HEK293 (cell line): ENCODE measurements around the gene PPP1R1B.
A peak's percentile ranks its signal among the peaks of the same experiment; 100 is the strongest.

Experiments used
- CTCF ChIA-PET: fragments of 350-600 bp; formaldehyde crosslinking; extraction: SDS; loops from one replicate; lab custom pipeline; 2021; ENCODE audit warnings: antibody characterized with exemption; lab: Yijun Ruan, JAX
- POLR2A ChIA-PET: fragments of 300-600 bp; formaldehyde crosslinking; extraction: SDS; loops from one replicate; lab custom pipeline; 2020; ENCODE audit warnings: antibody characterized with exemption, inconsistent platforms; lab: Yijun Ruan, JAX
- H3K27ac ChIP-seq: fragments of 200-500 bp; sonication (Bioruptor generic); 2 replicates; pipeline ENCODE4 v1.5.1; 2014; ENCODE audit warnings: low read depth, low read length, control low read depth, inconsistent platforms; ENCODE audit errors: extremely low read depth
- H3K36me3 ChIP-seq, 2 experiments: fragments of 200-500 bp in 1 of 2; sonication (Bioruptor generic) in 1 of 2; 1 replicate in 1 of 2; 2 replicates in 1 of 2; pipeline ENCODE4 v1.5.1; 2014 to 2017; ENCODE audit warnings: inconsistent platforms in 2 of 2, low read length in 2 of 2; ENCODE audit not compliant: control insufficient read depth in 2 of 2, insufficient read depth in 1 of 2
- H3K4me1 ChIP-seq: fragments of 200-500 bp; sonication (Bioruptor generic); 2 replicates; pipeline ENCODE4 v1.5.1; 2014; ENCODE audit warnings: mild to moderate bottlenecking, low read length, inconsistent platforms; ENCODE audit not compliant: control insufficient read depth, insufficient read depth
- H3K4me3 ChIP-seq: 2 replicates; pipeline ENCODE4 v1.5.1; 2011; ENCODE audit warnings: low read depth, mild to moderate bottlenecking, control low read depth, low read length, moderate library complexity
- H3K9me3 ChIP-seq: fragments of 200-500 bp; sonication (Bioruptor generic); 2 replicates; pipeline ENCODE4 v1.5.1; 2014; ENCODE audit warnings: low read depth, low read length, inconsistent platforms; ENCODE audit not compliant: control insufficient read depth, insufficient read depth
- FEZF1 ChIP-seq: fragments of 450-650 bp; formaldehyde crosslinking; IDR thresholded peaks from 2 replicates; pipeline ENCODE4 v1.5.1; 2016; ENCODE audit warnings: missing biosample characterization, missing genetic modification characterization
- GLIS2 ChIP-seq: fragments of 450-650 bp; formaldehyde crosslinking; IDR thresholded peaks from 2 replicates; pipeline ENCODE4 v1.5.1; 2016; ENCODE audit warnings: missing biosample characterization, missing genetic modification characterization
- HOXA7 ChIP-seq: sonication (generic); formaldehyde crosslinking; IDR thresholded peaks from 2 replicates; pipeline ENCODE4 v1.8.1; 2022; ENCODE audit warnings: missing genetic modification reagents, borderline replicate concordance
- KLF9 ChIP-seq: fragments of 450-650 bp; formaldehyde crosslinking; IDR thresholded peaks from 2 replicates; pipeline ENCODE4 v1.5.1; 2016; ENCODE audit warnings: missing biosample characterization, missing genetic modification characterization, low read depth
- MEIS1 ChIP-seq: sonication (generic); formaldehyde crosslinking; IDR thresholded peaks from 2 replicates; pipeline ENCODE4 v1.8.1; 2022; ENCODE audit warnings: missing genetic modification reagents, mild to moderate bottlenecking, borderline replicate concordance
- PATZ1 ChIP-seq: fragments of 450-650 bp; formaldehyde crosslinking; IDR thresholded peaks from 2 replicates; pipeline ENCODE4 v1.5.1; 2016; ENCODE audit warnings: missing biosample characterization, missing genetic modification characterization
- PRDM4 ChIP-seq: fragments of 450-650 bp; formaldehyde crosslinking; IDR thresholded peaks from 2 replicates; pipeline ENCODE4 v1.5.1; 2017; ENCODE audit warnings: missing biosample characterization, missing genetic modification characterization
- SP2 ChIP-seq: fragments of 450-650 bp; formaldehyde crosslinking; IDR thresholded peaks from 2 replicates; pipeline ENCODE4 v1.5.1; 2016; ENCODE audit warnings: missing biosample characterization, missing genetic modification characterization
- SP3 ChIP-seq: fragments of 450-650 bp; formaldehyde crosslinking; IDR thresholded peaks from 2 replicates; pipeline ENCODE4 v1.5.1; 2016; ENCODE audit warnings: missing biosample characterization, missing genetic modification characterization
- ZBTB20 ChIP-seq: fragments of 450-650 bp; formaldehyde crosslinking; IDR thresholded peaks from 2 replicates; pipeline ENCODE4 v1.5.1; 2016; ENCODE audit warnings: missing biosample characterization, missing genetic modification characterization
- ZBTB26 ChIP-seq: fragments of 450-650 bp; formaldehyde crosslinking; optimal IDR thresholded peaks from 2 replicates; pipeline ENCODE3; 2016; ENCODE audit warnings: missing biosample characterization, mild to moderate bottlenecking, missing genetic modification characterization
- ZFP41 ChIP-seq: fragments of 450-650 bp; formaldehyde crosslinking; IDR thresholded peaks from 2 replicates; pipeline ENCODE4 v1.5.1; 2016; ENCODE audit warnings: missing biosample characterization, missing genetic modification characterization, borderline replicate concordance
- ZIC2 ChIP-seq: fragments of 450-650 bp; formaldehyde crosslinking; IDR thresholded peaks from 2 replicates; pipeline ENCODE4 v1.5.1; 2016; ENCODE audit warnings: missing biosample characterization, missing genetic modification characterization
- ZNF341 ChIP-seq: fragments of 450-650 bp; formaldehyde crosslinking; IDR thresholded peaks from 2 replicates; pipeline ENCODE4; 2016; ENCODE audit warnings: low read depth, missing biosample characterization, missing genetic modification characterization
- ZNF600 ChIP-seq: fragments of 450-650 bp; formaldehyde crosslinking; IDR thresholded peaks from 2 replicates; pipeline ENCODE4 v1.5.1; 2016; ENCODE audit warnings: missing biosample characterization, missing genetic modification characterization
- ZNF777 ChIP-seq: fragments of 450-650 bp; formaldehyde crosslinking; IDR thresholded peaks from 2 replicates; pipeline ENCODE4 v1.5.1; 2017; ENCODE audit warnings: missing biosample characterization, missing genetic modification characterization, borderline replicate concordance
- TF ChIP-seq, protein P1 (sequence below): fragments of 450-650 bp; formaldehyde crosslinking; IDR thresholded peaks from 2 replicates; pipeline ENCODE4 v1.5.1; 2016; ENCODE audit warnings: missing biosample characterization, missing genetic modification characterization
- TF ChIP-seq, protein P2 (sequence below): fragments of 450-650 bp; formaldehyde crosslinking; IDR thresholded peaks from 2 replicates; pipeline ENCODE4 v1.5.1; 2016; ENCODE audit warnings: missing biosample characterization, missing genetic modification characterization
- TF ChIP-seq, protein P3 (sequence below): fragments of 450-650 bp; formaldehyde crosslinking; IDR thresholded peaks from 2 replicates; pipeline ENCODE4 v1.5.1; 2016; ENCODE audit warnings: missing biosample characterization, missing genetic modification characterization
- TF ChIP-seq, protein P4 (sequence below): fragments of 450-650 bp; formaldehyde crosslinking; IDR thresholded peaks from 2 replicates; pipeline ENCODE4 v1.5.1; 2016; ENCODE audit warnings: missing biosample characterization, missing genetic modification characterization, low read depth
- TF ChIP-seq, protein P5 (sequence below): fragments of 450-650 bp; formaldehyde crosslinking; IDR thresholded peaks from 2 replicates; pipeline ENCODE4 v1.5.1; 2017; ENCODE audit warnings: missing biosample characterization, mild to moderate bottlenecking, missing genetic modification characterization, moderate library complexity

Gene PPP1R1B

GRCh38 chr17:39606434-39607056, 20.2 kb upstream of the PPP1R1B start:
- ChIA-PET CTCF (interaction anchor here (1.0 to 3.0 kb wide), 3 partner anchors 13 to 30 kb away, joined by 3 to 41 read pairs (median 5); no protein-coding TSS in a partner anchor), POLR2A (interaction anchor here (0.8 to 1.3 kb wide), 2 partner anchors 12 to 22 kb away, joined by 3 read pairs; no protein-coding TSS in a partner anchor)
- no peaks in the 10 kb centered on the region for H3K9me3 ChIP-seq
- H3K4me1 ChIP-seq: peaks cover 24% of the 10 kb centered on the region
- H3K4me3 ChIP-seq: peak overlapping the region; percentile 22
- no peaks in the 10 kb centered on the region for H3K36me3 ChIP-seq
- H3K27ac ChIP-seq: no peak overlapping the region
- TF ChIP-seq, protein P1, sequence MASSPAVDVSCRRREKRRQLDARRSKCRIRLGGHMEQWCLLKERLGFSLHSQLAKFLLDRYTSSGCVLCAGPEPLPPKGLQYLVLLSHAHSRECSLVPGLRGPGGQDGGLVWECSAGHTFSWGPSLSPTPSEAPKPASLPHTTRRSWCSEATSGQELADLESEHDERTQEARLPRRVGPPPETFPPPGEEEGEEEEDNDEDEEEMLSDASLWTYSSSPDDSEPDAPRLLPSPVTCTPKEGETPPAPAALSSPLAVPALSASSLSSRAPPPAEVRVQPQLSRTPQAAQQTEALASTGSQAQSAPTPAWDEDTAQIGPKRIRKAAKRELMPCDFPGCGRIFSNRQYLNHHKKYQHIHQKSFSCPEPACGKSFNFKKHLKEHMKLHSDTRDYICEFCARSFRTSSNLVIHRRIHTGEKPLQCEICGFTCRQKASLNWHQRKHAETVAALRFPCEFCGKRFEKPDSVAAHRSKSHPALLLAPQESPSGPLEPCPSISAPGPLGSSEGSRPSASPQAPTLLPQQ (tag by site-specific recombination): 0 out of 2 replicates have a peak, but pooled peaks have one; percentile 15
- TF ChIP-seq ZBTB20 (tag by site-specific recombination) (peak; percentile 87), ZBTB26 (peak; percentile 73), GLIS2 (tag by site-specific recombination) (peak; percentile 61), SP3 (tag by site-specific recombination) (peak; percentile 52), PRDM4 (tag by site-specific recombination) (no peak), ZIC2 (tag by site-specific recombination) (peak; percentile 39; the same call in 1 of the 2 replicates), SP2 (tag by site-specific recombination) (peak; percentile 25; the same call in 1 of the 2 replicates), FEZF1 (tag by site-specific recombination) (no peak), ZNF777 (tag by site-specific recombination) (no peak), ZFP41 (tag by site-specific recombination) (no peak), ZNF600 (tag by site-specific recombination) (no peak), PATZ1 (tag by site-specific recombination) (0 out of 2 replicates have a peak, but pooled peaks have one; percentile 30), KLF9 (tag by site-specific recombination) (0 out of 2 replicates have a peak, but pooled peaks have one; percentile 13), ZNF341 (peak; percentile 49; the same call in 1 of the 2 replicates), HOXA7 (CRISPR knock-in tag) (no peak), MEIS1 (CRISPR knock-in tag) (no peak)
- TF ChIP-seq, protein P2, sequence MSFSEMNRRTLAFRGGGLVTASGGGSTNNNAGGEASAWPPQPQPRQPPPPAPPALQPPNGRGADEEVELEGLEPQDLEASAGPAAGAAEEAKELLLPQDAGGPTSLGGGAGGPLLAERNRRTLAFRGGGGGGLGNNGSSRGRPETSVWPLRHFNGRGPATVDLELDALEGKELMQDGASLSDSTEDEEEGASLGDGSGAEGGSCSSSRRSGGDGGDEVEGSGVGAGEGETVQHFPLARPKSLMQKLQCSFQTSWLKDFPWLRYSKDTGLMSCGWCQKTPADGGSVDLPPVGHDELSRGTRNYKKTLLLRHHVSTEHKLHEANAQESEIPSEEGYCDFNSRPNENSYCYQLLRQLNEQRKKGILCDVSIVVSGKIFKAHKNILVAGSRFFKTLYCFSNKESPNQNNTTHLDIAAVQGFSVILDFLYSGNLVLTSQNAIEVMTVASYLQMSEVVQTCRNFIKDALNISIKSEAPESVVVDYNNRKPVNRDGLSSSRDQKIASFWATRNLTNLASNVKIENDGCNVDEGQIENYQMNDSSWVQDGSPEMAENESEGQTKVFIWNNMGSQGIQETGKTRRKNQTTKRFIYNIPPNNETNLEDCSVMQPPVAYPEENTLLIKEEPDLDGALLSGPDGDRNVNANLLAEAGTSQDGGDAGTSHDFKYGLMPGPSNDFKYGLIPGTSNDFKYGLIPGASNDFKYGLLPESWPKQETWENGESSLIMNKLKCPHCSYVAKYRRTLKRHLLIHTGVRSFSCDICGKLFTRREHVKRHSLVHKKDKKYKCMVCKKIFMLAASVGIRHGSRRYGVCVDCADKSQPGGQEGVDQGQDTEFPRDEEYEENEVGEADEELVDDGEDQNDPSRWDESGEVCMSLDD (tag by site-specific recombination): peak; percentile 79; the same call in 1 of the 2 replicates
- TF ChIP-seq, protein P3, sequence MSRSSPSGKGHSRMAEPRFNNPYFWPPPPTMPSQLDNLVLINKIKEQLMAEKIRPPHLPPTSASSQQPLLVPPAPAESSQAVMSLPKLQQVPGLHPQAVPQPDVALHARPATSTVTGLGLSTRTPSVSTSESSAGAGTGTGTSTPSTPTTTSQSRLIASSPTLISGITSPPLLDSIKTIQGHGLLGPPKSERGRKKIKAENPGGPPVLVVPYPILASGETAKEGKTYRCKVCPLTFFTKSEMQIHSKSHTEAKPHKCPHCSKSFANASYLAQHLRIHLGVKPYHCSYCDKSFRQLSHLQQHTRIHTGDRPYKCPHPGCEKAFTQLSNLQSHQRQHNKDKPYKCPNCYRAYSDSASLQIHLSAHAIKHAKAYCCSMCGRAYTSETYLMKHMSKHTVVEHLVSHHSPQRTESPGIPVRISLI (tag by site-specific recombination): no peak
- TF ChIP-seq, protein P4, sequence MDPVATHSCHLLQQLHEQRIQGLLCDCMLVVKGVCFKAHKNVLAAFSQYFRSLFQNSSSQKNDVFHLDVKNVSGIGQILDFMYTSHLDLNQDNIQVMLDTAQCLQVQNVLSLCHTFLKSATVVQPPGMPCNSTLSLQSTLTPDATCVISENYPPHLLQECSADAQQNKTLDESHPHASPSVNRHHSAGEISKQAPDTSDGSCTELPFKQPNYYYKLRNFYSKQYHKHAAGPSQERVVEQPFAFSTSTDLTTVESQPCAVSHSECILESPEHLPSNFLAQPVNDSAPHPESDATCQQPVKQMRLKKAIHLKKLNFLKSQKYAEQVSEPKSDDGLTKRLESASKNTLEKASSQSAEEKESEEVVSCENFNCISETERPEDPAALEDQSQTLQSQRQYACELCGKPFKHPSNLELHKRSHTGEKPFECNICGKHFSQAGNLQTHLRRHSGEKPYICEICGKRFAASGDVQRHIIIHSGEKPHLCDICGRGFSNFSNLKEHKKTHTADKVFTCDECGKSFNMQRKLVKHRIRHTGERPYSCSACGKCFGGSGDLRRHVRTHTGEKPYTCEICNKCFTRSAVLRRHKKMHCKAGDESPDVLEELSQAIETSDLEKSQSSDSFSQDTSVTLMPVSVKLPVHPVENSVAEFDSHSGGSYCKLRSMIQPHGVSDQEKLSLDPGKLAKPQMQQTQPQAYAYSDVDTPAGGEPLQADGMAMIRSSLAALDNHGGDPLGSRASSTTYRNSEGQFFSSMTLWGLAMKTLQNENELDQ (tag by site-specific recombination): no peak
- TF ChIP-seq, protein P5, sequence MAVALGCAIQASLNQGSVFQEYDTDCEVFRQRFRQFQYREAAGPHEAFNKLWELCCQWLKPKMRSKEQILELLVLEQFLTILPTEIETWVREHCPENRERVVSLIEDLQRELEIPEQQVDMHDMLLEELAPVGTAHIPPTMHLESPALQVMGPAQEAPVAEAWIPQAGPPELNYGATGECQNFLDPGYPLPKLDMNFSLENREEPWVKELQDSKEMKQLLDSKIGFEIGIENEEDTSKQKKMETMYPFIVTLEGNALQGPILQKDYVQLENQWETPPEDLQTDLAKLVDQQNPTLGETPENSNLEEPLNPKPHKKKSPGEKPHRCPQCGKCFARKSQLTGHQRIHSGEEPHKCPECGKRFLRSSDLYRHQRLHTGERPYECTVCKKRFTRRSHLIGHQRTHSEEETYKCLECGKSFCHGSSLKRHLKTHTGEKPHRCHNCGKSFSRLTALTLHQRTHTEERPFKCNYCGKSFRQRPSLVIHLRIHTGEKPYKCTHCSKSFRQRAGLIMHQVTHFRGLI: peak; percentile 76
